ENCODE measurements around the gene PARP1. TPM values are rescaled to one million over a fixed set of nuclear protein-coding genes. Genes with fewer than 3 reads are reported as not detected.

PARP1 gene
- polyA plus RNA-seq, 3 donors = 17.7 to 30.0 (median 23.3) TPM

GRCh38 chr1:226371027-226371694 lies 36.7 kb downstream of the PARP1 start:
- 92% methylated on average over 5 of the region's 6 CpGs for WGBS (ENCODE audit: insufficient coverage)
- Mint-ChIP-seq H3K4me1 (peaks cover 1% of the 10 kb centered on the region), H3K9me3 (no peaks in the 10 kb centered on the region), H3K36me3 (peaks cover 96 to 100% of the 10 kb centered on the region in 2 donors), H3K27me3 (ENCODE audit: low read depth in 3 of 3) (peaks cover 0 to 2% (median 1%) of the 10 kb centered on the region in 3 donors), H3K27ac (peak overlapping the region in 3 of 7 donors; percentile 16 to 61 (median 54)), H3K4me3 (no peak overlapping the region)
- no peaks in the 10 kb centered on the region for H3K79me2 ChIP-seq (ENCODE audit: insufficient read depth, low read length)
- H3K4me1 ChIP-seq (ENCODE audit: control insufficient read depth in 1 of 2, insufficient read depth in 2 of 2, low read length in 2 of 2) = no peaks in the 10 kb centered on the region
- intact Hi-C loops (cut with micrococcal nuclease) = no loop called here
- H3K36me3 ChIP-seq (replicated peaks in 1 of 2; ENCODE audit: control insufficient read depth in 1 of 2, insufficient read depth in 2 of 2, low read length in 2 of 2) = peaks cover 94 to 100% of the 10 kb centered on the region in 2 donors
- H4K20me1 ChIP-seq (ENCODE audit: insufficient read depth, low read length) = no peaks in the 10 kb centered on the region
- H3K4me3 ChIP-seq (replicated peaks in 1 of 3; ENCODE audit: low read depth in 2 of 3, low read length in 3 of 3) = no peak overlapping the region
- no peaks in the 10 kb centered on the region for H3K27me3 ChIP-seq (ENCODE audit: control insufficient read depth in 2 of 2, insufficient read depth in 2 of 2, low read length in 2 of 2)
- no peak for DNase-seq
- H2AFZ ChIP-seq (ENCODE audit: insufficient read depth, low read depth, low read length, poor library complexity, severe bottlenecking) = no peak overlapping the region
- no peak overlapping the region for H3K27ac ChIP-seq (ENCODE audit: low read depth in 1 of 2, low read length in 2 of 2)
- no peak overlapping the region for H3K9ac ChIP-seq (ENCODE audit: insufficient read depth, low read length, poor library complexity, severe bottlenecking)
- no peak overlapping the region for H3K4me2 ChIP-seq (replicated peaks; ENCODE audit: extremely low read depth, low read length, poor library complexity, severe bottlenecking)
- TF ChIP-seq CTCF (IDR thresholded peaks at IDR 0.05) = no peak
- no peaks in the 10 kb centered on the region for H3K9me3 ChIP-seq (replicated peaks in 1 of 2; ENCODE audit: control insufficient read depth in 1 of 2, insufficient read depth in 1 of 2, low read length in 2 of 2)

DNA sequence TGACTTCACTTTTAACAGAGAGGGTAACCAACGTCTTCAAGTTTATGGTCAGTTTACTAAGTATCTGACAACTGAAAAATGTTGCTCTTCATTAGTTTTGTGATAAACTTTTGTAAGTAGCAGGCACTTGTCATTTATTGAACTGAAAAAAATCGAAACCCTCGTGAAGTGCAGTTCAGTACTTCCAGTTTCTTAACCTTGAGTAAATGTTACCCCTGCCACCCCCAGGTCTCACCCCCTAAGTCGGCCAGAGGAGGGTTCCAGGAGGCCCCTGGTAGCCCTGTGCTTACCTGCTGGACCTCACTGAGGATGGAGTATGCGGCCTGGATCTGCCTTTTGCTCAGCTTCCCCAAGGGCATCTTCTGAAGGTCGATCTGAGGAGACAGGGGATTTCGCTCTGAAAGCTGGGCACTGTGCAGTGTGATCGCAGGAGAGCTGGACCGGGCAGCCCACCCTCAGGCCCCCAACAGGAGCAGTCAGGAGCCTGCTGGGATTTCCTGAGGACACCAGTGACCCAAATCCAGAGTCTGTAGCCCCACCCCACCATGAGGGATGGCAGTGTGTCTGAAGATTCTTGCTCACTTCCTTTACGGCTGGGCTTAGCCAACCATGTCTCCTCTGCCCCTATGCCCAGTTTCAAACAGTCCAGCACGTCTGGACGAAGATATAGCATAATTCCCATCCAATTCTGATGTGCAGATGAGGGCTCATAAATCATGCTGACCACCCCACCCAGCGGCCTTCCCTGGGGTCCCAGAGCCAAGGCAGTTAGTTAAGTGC lies 37.6 kb downstream of the PARP1 start:
- Mint-ChIP-seq H3K4me1 (peaks cover 1% of the 10 kb centered on the region), H3K27me3 (ENCODE audit: low read depth in 3 of 3) (peaks cover 0 to 2% (median 1%) of the 10 kb centered on the region in 3 donors), H3K9me3 (no peaks in the 10 kb centered on the region), H3K27ac (peak overlapping the region in 1 of 7 donors; percentile 10), H3K36me3 (peaks cover 94 to 100% of the 10 kb centered on the region in 2 donors), H3K4me3 (no peak overlapping the region)
- Histone ChIP-seq H2AFZ (ENCODE audit: insufficient read depth, low read depth, low read length, poor library complexity, severe bottlenecking) (no peak overlapping the region), H3K36me3 (replicated peaks in 1 of 2; ENCODE audit: control insufficient read depth in 1 of 2, insufficient read depth in 2 of 2, low read length in 2 of 2) (peaks cover 94 to 100% of the 10 kb centered on the region in 2 donors), H3K9ac (ENCODE audit: insufficient read depth, low read length, poor library complexity, severe bottlenecking) (no peak overlapping the region), H3K27ac (ENCODE audit: low read depth in 1 of 2, low read length in 2 of 2) (no peak overlapping the region), H3K4me3 (replicated peaks in 1 of 3; ENCODE audit: low read depth in 2 of 3, low read length in 3 of 3) (no peak overlapping the region), H3K4me1 (ENCODE audit: control insufficient read depth in 1 of 2, insufficient read depth in 2 of 2, low read length in 2 of 2) (no peaks in the 10 kb centered on the region), H3K79me2 (ENCODE audit: insufficient read depth, low read length) (no peaks in the 10 kb centered on the region), H4K20me1 (ENCODE audit: insufficient read depth, low read length) (no peaks in the 10 kb centered on the region), H3K4me2 (replicated peaks; ENCODE audit: extremely low read depth, low read length, poor library complexity, severe bottlenecking) (no peak overlapping the region), H3K27me3 (ENCODE audit: control insufficient read depth in 2 of 2, insufficient read depth in 2 of 2, low read length in 2 of 2) (no peaks in the 10 kb centered on the region), H3K9me3 (replicated peaks in 1 of 2; ENCODE audit: control insufficient read depth in 1 of 2, insufficient read depth in 1 of 2, low read length in 2 of 2) (no peaks in the 10 kb centered on the region)
- TF ChIP-seq CTCF (IDR thresholded peaks at IDR 0.05) = no peak
- intact Hi-C loops (cut with micrococcal nuclease) = no loop called here
- DNase-seq = no peak
- WGBS (ENCODE audit: insufficient coverage) = 91% methylated on average over 12 of the region's 13 CpGs

All from CD14-positive monocyte (primary cell).